ENCODE data around the gene POMP.

The POMP gene, protein sequence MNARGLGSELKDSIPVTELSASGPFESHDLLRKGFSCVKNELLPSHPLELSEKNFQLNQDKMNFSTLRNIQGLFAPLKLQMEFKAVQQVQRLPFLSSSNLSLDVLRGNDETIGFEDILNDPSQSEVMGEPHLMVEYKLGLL

DNA sequence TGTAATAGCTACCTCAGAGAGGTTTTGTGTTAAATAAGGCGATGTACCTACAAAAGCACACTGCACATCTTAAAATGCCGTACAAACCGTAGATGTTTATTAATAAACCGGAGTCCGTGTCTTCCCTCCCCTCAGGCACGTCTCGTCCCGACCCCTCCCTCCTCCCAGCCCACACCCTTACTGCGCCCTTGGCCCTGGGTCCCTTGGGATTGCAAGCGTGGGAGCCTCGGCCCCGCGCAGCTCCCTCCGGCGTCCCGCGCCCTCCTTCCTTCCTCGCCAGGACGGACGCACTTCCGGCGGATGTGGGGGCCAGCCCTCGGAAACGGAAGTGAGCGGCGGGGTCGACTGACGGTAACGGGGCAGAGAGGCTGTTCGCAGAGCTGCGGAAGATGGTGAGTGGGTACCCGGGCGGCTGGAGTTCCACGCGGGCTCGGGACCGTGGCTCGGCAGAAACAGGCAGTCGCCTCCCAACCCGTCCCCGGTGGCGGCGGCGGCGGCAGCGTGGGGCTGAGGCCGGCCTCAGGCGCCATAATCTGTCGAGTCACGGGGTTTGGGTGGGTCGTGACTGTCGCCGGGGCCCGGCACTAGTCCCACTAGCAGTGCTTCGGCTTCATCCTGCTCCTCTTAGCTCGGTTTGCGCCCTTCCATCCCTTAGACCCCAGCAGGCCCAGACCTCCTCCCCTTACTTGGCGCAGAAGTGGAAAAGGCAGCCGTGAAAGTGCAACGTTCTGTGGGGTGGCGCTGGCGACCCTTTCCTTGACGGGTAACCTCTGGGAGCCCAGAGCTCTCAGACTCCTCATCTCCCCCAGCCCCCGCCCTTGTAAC, at the start of gene POMP:
TSS of gene POMP (plus strand) at position 335 of the 825 bp plus-strand sequence. CDS start at position 390, 55 bp downstream.
- Histone ChIP-seq H3K4me3 (ENCODE audit: insufficient read length, low read depth) (peak within 1 kb of the TSS; percentile 96), H3K36me3 (ENCODE audit: insufficient read depth, insufficient read length, low read length) (peaks cover 44% of the 10 kb centered on the region), H3K9me3 (ENCODE audit: insufficient read depth, low read length) (no peaks in the 10 kb centered on the region), H3K4me1 (ENCODE audit: insufficient read depth, insufficient read length) (no peaks in the 10 kb centered on the region), H3K9ac (ENCODE audit: insufficient read length, low read depth) (peak within 1 kb of the TSS; percentile 92), H3K27me3 (ENCODE audit: insufficient read depth, insufficient read length) (no peaks in the 10 kb centered on the region)
- DNase-seq (ENCODE audit: low read depth, low spot score) = peak; percentile 51
- no peak for TF ChIP-seq ZNF274 (IDR thresholded peaks at IDR 0.05; ENCODE audit: low read depth, low read length)
- no peak for TF ChIP-seq YY1 (IDR thresholded peaks at IDR 0.05; ENCODE audit: insufficient read depth, insufficient read length)
- no peak for TF ChIP-seq SUZ12 (IDR thresholded peaks at IDR 0.05; ENCODE audit: extremely low read depth, insufficient read depth, insufficient read length)

DNA sequence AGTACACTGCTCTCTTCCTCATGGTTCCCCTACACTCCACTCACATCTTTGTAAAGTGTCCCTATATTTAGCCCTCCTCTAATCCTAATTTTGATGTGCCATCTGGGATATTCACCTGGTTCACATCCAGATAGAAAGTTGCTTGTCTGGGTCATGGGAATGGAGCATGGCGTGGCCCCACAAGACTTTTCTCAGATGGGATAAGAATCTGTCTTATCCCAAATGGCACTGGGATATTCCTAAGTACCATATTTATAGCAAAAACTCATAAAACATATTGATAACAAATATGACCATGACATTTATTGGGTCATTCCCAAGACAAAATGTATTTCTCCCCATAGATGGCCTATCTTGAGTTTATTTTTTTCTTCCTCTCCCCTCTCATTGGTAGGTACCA, 49.5 kb upstream of the POMP start:
- Histone ChIP-seq H3K9ac (ENCODE audit: insufficient read length, low read depth) (no peak overlapping the region), H3K9me3 (ENCODE audit: insufficient read depth, low read length) (no peaks in the 10 kb centered on the region), H3K4me1 (ENCODE audit: insufficient read depth, insufficient read length) (peaks cover 2% of the 10 kb centered on the region), H3K27me3 (ENCODE audit: insufficient read depth, insufficient read length) (no peaks in the 10 kb centered on the region), H3K36me3 (ENCODE audit: insufficient read depth, insufficient read length, low read length) (no peaks in the 10 kb centered on the region), H3K4me3 (ENCODE audit: insufficient read length, low read depth) (no peak overlapping the region)
- no peak for DNase-seq (ENCODE audit: low read depth, low spot score)
- TF ChIP-seq YY1 (IDR thresholded peaks at IDR 0.05; ENCODE audit: insufficient read depth, insufficient read length) = no peak
- no peak for TF ChIP-seq ZNF274 (IDR thresholded peaks at IDR 0.05; ENCODE audit: low read depth, low read length)
- TF ChIP-seq SUZ12 (IDR thresholded peaks at IDR 0.05; ENCODE audit: extremely low read depth, insufficient read depth, insufficient read length) = no peak

DNA sequence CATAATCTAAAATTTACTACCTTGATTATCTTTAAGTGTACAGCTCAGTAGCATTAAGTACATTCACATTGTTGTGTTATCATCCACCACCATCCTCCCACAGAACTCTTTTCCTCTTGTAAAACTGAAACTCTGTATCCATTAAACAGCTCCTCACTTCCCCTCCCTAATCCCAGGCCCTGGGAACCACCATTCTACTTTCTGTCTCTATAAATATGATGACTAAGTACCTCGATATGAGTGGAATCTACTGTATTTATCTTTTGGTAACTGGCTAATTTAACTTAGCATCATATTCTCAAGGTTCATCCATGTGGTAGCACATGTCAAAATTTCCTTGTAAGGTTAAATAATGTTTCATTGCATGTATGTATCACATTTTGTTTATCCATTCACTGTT, 49.0 kb upstream of the POMP start:
- Histone ChIP-seq H3K9ac (ENCODE audit: insufficient read length, low read depth) (no peak overlapping the region), H3K4me1 (ENCODE audit: insufficient read depth, insufficient read length) (peaks cover 2% of the 10 kb centered on the region), H3K36me3 (ENCODE audit: insufficient read depth, insufficient read length, low read length) (no peaks in the 10 kb centered on the region), H3K9me3 (ENCODE audit: insufficient read depth, low read length) (no peaks in the 10 kb centered on the region), H3K4me3 (ENCODE audit: insufficient read length, low read depth) (no peak overlapping the region), H3K27me3 (ENCODE audit: insufficient read depth, insufficient read length) (no peaks in the 10 kb centered on the region)
- TF ChIP-seq YY1 (IDR thresholded peaks at IDR 0.05; ENCODE audit: insufficient read depth, insufficient read length) (no peak), SUZ12 (IDR thresholded peaks at IDR 0.05; ENCODE audit: extremely low read depth, insufficient read depth, insufficient read length) (no peak), ZNF274 (IDR thresholded peaks at IDR 0.05; ENCODE audit: low read depth, low read length) (no peak)
- no peak for DNase-seq (ENCODE audit: low read depth, low spot score)

DNA sequence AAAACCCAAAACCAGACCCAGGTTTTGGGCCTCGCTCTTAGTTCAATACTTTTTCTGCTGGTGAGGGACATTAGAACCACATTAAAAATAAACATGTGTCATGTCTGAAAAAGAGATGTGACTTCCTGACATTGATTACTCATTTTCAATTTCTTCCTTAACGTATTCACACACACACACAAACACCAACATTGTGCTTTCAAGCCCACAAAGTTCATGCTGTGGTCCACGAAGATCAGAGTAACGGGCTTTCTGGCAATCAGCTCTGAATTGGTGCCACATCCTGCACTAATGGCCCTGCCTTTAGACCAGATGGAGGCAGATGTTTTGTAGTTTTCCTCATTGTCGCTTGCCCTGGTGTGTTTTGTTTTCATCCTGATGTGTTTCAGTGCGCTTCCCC, 47.9 kb upstream of the POMP start:
- no peaks in the 10 kb centered on the region for H3K27me3 ChIP-seq (ENCODE audit: insufficient read depth, insufficient read length)
- DNase-seq (ENCODE audit: low read depth, low spot score) = no peak
- no peak for TF ChIP-seq ZNF274 (IDR thresholded peaks at IDR 0.05; ENCODE audit: low read depth, low read length)
- no peak for TF ChIP-seq YY1 (IDR thresholded peaks at IDR 0.05; ENCODE audit: insufficient read depth, insufficient read length)
- no peak for TF ChIP-seq SUZ12 (IDR thresholded peaks at IDR 0.05; ENCODE audit: extremely low read depth, insufficient read depth, insufficient read length)
- H3K9ac ChIP-seq (ENCODE audit: insufficient read length, low read depth) = no peak overlapping the region
- H3K36me3 ChIP-seq (ENCODE audit: insufficient read depth, insufficient read length, low read length) = no peaks in the 10 kb centered on the region
- H3K9me3 ChIP-seq (ENCODE audit: insufficient read depth, low read length) = no peaks in the 10 kb centered on the region
- H3K4me1 ChIP-seq (ENCODE audit: insufficient read depth, insufficient read length) = peaks cover 2% of the 10 kb centered on the region
- H3K4me3 ChIP-seq (ENCODE audit: insufficient read length, low read depth) = no peak overlapping the region

DNA sequence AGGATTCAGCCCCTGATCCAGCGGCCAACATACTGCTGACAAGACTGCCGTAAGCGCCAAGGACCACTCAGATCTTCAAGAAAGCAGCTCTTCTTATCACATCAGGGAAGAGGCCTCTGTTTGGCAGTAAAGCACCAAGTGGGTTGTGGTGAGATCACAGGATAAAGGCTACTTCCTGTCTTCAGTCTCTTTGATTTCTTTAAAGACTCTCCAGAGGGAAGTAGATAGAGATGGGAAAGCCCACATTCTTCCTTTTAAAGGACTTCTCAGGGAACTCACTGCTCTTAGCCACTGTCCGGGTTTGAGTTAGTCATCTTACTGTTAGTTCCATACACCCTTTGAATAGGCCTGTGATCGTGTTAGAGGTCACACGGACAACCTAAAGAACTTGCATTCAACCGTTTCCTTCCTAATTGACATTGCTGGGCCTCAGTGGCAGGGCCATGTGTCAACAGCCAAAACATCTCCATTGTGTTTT, 47.2 kb upstream of the POMP start:
- H3K36me3 ChIP-seq (ENCODE audit: insufficient read depth, insufficient read length, low read length) = no peaks in the 10 kb centered on the region
- H3K4me3 ChIP-seq (ENCODE audit: insufficient read length, low read depth) = no peak overlapping the region
- H3K9ac ChIP-seq (ENCODE audit: insufficient read length, low read depth) = no peak overlapping the region
- H3K27me3 ChIP-seq (ENCODE audit: insufficient read depth, insufficient read length) = no peaks in the 10 kb centered on the region
- TF ChIP-seq SUZ12 (IDR thresholded peaks at IDR 0.05; ENCODE audit: extremely low read depth, insufficient read depth, insufficient read length) (no peak), ZNF274 (IDR thresholded peaks at IDR 0.05; ENCODE audit: low read depth, low read length) (no peak), YY1 (IDR thresholded peaks at IDR 0.05; ENCODE audit: insufficient read depth, insufficient read length) (no peak)
- no peaks in the 10 kb centered on the region for H3K9me3 ChIP-seq (ENCODE audit: insufficient read depth, low read length)
- no peak for DNase-seq (ENCODE audit: low read depth, low spot score)
- H3K4me1 ChIP-seq (ENCODE audit: insufficient read depth, insufficient read length) = peaks cover 2% of the 10 kb centered on the region

DNA sequence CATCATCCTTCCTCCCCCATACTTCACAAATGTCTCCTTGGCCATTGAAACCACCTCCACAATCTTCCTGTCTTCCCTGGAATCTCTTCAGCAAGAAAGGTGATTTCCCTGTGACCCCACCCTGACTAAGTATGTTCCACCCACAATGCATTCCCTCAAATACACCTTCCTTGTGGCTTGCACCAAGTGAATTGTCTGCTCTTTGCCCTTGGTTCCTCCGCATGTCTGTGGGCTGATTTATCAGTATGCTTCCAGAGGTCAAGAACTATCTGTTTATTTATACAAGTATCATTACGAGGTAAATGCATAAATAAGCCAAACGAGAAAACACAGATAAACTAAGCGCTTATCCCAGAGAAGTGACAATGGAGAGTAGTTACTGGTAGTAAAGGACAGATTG, 45.4 kb upstream of the POMP start:
- DNase-seq (ENCODE audit: low read depth, low spot score) = no peak
- H3K9ac ChIP-seq (ENCODE audit: insufficient read length, low read depth) = no peak overlapping the region
- no peaks in the 10 kb centered on the region for H3K27me3 ChIP-seq (ENCODE audit: insufficient read depth, insufficient read length)
- TF ChIP-seq SUZ12 (IDR thresholded peaks at IDR 0.05; ENCODE audit: extremely low read depth, insufficient read depth, insufficient read length) (no peak), YY1 (IDR thresholded peaks at IDR 0.05; ENCODE audit: insufficient read depth, insufficient read length) (no peak), ZNF274 (IDR thresholded peaks at IDR 0.05; ENCODE audit: low read depth, low read length) (no peak)
- H3K9me3 ChIP-seq (ENCODE audit: insufficient read depth, low read length) = no peaks in the 10 kb centered on the region
- H3K4me1 ChIP-seq (ENCODE audit: insufficient read depth, insufficient read length) = peaks cover 2% of the 10 kb centered on the region
- H3K36me3 ChIP-seq (ENCODE audit: insufficient read depth, insufficient read length, low read length) = no peaks in the 10 kb centered on the region
- H3K4me3 ChIP-seq (ENCODE audit: insufficient read length, low read depth) = no peak overlapping the region

DNA sequence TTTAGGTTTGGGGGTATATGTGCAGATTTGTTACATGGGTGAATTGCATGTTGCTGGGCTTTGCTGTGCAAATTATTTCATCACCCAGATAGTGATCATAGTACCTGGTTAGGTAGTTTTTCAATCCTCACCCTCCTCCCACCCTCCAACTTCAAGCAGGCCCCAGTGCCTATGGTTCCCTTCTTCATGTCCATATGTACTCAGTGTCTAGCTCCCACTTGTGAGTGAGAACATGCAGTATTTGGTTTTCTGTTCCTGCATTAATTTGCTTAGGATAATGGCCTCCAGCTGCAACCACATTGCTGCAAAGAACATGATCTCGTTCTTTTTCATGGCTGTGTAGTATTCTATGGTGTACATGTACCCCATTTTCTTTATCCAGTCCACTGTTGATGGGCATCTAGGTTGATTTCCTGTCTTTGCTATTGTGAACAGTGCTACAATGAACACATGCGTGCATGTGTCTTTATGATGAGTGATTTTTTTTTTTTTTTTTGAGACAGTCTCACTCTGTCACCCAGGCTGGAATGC, 42.9 kb upstream of the POMP start:
- DNase-seq (ENCODE audit: low read depth, low spot score) = no peak
- no peaks in the 10 kb centered on the region for H3K9me3 ChIP-seq (ENCODE audit: insufficient read depth, low read length)
- no peak overlapping the region for H3K9ac ChIP-seq (ENCODE audit: insufficient read length, low read depth)
- no peaks in the 10 kb centered on the region for H3K36me3 ChIP-seq (ENCODE audit: insufficient read depth, insufficient read length, low read length)
- no peak overlapping the region for H3K4me3 ChIP-seq (ENCODE audit: insufficient read length, low read depth)
- H3K27me3 ChIP-seq (ENCODE audit: insufficient read depth, insufficient read length) = no peaks in the 10 kb centered on the region
- TF ChIP-seq YY1 (IDR thresholded peaks at IDR 0.05; ENCODE audit: insufficient read depth, insufficient read length) (no peak), ZNF274 (IDR thresholded peaks at IDR 0.05; ENCODE audit: low read depth, low read length) (no peak), SUZ12 (IDR thresholded peaks at IDR 0.05; ENCODE audit: extremely low read depth, insufficient read depth, insufficient read length) (no peak)
- H3K4me1 ChIP-seq (ENCODE audit: insufficient read depth, insufficient read length) = peaks cover 2% of the 10 kb centered on the region
